Stimulated activated CD8-positive, alpha-beta memory T cell treated with anti-CD3 and anti-CD28 coated beads, Interleukin-7, amount 100 ng/mL, for 48 hours (primary cell): ENCODE results near the gene AVEN.
"Not testable (repeated sequence)": the region's sequence is repeated elsewhere in the genome, so short reads cannot be mapped to it uniquely, and the experiment has no call there.

Source experiments
- DNase-seq, 2 donors: peaks; one replicate each; pipeline ENCODE4 v3.0.0-alpha.2; 2020; ENCODE audit warnings: low read depth in 1 of 2; ENCODE audit errors: extremely low read depth in 1 of 2

Gene AVEN

DNA sequence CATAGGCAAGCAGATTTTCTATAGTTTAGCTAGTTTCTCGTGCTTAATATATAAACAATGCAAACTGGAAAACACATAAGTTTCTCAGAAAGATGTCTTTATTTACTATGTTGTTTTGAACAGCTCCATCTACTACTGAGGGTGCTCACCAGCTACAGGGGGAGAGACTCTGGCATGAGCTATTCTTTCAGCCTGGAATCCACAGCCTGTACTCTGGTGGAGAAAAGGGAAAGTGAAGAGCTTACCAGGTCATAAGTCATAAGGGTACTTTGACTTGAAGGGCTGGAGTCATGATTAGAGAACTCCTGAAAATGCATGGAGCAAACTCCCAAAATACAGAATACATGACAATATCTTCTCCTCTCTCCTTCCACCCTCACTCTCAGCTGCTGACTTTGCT is 4.4 kb upstream of the AVEN start:
- DNase-seq = no peak

DNA sequence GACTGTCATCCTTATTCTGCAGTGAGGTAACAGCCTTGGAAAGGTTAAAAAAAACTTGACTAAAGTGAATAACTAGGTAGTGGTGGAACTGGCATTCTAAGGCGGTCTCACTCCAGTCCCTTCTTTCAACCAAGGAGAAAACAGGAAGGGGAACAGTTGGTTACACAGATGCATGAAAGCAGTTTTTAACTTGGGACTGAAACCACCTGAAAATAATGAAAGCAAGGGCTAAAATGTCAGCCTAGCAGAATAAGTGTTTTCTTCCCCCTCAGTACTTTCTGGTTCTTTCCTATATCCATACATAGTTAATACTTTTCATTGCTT is 748 bp upstream of the AVEN start:
- no peak for DNase-seq

- peak; percentile 39 to 60 for DNase-seq
Observed at GRCh38 chr15:34038023-34038870, 757 bp downstream of the AVEN start.

DNA sequence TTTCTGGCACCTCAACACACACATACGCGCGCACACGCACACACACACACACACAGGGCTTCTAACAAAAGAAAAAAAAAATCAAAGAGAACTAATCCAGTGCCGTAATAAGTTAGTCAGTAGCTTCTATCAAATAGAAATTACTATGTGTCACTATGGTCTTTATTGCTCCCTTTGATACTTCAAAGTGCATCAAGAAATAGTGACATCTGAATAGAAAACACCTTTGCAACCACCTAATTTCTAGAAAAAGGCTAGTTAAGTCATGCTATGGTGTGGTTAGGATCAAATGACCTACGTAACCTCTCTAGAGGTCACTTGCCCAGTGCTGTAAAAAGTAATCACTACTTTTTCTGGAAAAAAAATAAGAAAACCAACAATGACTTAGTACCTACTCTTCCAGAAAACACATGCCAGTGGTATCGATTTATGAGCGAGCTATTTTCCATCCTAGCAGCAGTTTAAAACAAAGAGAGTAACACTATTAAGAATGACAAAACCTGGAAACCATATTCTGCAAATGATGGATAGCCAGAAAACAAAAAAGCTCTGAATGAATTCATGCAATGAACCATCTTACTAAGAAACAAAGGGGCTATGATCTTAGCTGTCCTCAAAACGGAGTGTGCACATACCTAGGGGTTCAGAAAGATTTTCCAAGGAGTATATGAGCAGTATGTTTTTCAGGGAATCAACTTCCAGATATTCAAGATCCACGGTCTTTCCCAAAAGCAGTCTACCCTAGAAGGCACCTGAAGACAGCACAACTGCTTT is 6.8 kb downstream of the AVEN start:
- no peak for DNase-seq

DNA sequence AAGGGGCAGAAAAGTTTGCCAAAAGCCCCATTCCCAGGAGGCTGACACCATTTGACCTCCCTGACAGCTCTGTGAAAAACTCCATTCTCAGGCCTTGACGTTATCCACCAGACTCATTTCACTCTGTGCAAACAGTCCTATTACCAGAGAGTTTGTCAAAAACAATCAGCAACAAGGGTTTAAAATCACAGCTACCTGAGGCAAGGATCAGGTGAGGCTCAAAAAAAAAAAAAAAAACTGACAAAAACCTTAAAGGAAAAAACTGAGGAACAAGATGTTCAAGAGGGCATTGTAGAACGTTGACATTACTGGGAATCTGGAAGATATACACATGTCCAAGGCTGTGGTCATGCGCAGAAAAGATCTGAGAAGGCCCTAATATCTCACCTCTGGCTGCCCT is 11.4 kb downstream of the AVEN start:
- DNase-seq = no peak

DNA sequence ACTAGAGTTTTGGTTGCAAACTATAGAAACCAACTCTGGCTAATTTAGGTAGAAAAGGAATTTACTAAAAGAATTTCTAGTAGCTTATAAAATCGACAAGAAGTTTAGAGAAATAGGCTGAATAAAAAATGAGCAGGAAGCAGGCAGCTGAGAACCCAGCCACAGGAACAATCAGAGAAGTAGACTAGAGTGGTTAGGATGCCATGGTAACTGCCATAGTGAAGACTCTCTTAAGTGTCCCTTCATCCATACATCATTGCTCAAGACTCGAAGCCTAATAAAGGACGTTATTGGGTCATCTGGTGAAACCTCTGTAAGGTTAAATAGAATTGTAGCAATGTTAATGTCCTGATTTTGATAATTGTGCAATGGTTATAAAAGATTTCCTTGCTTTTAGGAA is 13.8 kb downstream of the AVEN start:
- no peak for DNase-seq

DNA sequence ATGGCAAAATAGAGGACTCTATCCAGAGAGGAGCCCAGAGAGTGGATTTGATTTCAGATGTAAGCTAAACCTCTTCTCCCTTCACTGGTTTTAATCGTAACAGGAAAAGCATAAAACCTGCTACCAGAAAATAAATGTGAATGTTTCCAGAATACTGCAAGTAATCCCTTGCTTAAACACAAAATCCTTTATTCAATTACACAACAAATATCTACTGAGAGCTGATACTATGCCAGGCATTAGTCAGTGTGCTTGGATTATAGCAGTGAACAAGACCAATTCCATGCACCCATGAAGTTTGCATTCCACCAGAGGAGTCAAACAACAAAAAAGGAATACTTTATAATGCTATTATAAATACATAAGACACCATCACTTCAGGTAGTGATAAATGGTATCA is 15.1 kb downstream of the AVEN start:
- no peak for DNase-seq

DNA sequence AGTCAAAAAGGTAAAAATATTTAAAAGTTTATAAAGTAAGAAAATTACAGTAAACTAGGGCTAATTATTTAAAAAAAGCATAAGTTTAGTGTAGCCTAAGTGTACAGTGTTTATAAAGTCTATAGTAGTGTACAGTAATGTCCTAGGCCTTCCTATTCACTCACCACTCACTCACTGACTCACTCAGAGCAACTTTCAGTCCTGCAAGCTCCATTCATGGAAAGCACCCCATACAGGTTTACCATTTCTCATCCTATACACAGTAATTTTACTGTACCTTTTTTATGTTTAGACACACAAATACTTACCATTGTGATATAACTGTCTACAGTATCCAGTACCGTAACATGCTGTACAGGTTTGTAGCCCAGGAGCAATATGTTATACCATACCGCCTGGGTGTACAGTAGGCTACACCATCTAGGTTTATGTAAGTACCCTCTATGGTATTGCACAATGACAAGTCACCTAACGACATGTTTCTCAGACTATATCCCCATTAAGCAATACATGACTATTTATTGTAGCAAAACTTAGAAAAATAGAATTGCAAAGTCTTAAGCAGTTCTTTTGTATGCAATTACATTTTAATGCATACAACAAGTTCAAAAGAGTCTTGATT is 19.5 kb downstream of the AVEN start:
- no peak for DNase-seq

- DNase-seq = not testable (repeated sequence)
Observed at GRCh38 chr15:34018738-34019137, 20.3 kb downstream of the AVEN start.

GRCh38 chr15:34018021-34018645 is 20.9 kb downstream of the AVEN start:
- DNase-seq = peak in 1 of 2 donors; percentile 43

- no peak for DNase-seq
Observed at GRCh38 chr15:34014556-34014955, 24.4 kb downstream of the AVEN start.

GRCh38 chr15:34013746-34014145 is 25.3 kb downstream of the AVEN start:
- no peak for DNase-seq

GRCh38 chr15:34012461-34013028 is 26.5 kb downstream of the AVEN start:
- no peak for DNase-seq

- no peak for DNase-seq
Observed at GRCh38 chr15:34011481-34011880, 27.5 kb downstream of the AVEN start.

DNA sequence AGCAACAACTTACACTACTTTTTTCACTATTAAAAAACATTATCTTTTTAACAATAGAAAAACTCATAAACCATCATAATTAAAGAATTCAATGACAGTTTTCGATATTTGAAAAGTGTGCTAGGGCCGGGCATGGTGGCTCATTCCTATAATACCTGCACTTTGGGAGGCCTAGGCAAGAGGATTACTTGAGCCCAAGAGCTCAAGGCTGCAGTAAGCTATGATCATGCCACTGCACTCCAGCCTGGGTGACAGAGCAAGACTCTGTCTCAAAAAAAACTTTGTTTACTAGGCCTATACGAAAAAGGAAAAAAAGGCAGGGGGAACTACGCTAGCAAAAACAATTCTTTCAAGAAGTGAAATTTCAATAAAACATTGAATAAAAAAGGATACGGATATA is 28.1 kb downstream of the AVEN start:
- no peak for DNase-seq

GRCh38 chr15:34009656-34010055 is 29.3 kb downstream of the AVEN start:
- DNase-seq = no peak

DNA sequence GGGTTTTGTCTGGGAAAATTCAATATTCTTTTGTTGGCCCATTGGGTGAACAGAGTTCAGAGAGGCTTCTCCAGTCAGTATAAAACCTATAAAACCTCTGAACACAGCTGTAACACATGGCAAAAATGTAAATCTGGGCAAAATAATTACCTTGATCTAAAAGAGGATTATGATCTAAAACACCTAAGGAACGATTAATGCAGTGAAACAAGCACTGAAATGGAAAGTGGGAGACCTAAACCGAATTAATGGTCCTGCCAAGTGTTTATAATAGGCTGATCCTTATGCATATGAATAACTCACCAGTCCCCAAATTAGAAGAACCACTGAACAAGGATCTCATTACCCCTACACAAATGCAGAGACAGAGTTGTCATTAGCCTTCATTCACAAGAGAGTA is 32.6 kb downstream of the AVEN start:
- DNase-seq = no peak

- no peak for DNase-seq
Observed at GRCh38 chr15:34001536-34001935, 37.5 kb downstream of the AVEN start.

DNA sequence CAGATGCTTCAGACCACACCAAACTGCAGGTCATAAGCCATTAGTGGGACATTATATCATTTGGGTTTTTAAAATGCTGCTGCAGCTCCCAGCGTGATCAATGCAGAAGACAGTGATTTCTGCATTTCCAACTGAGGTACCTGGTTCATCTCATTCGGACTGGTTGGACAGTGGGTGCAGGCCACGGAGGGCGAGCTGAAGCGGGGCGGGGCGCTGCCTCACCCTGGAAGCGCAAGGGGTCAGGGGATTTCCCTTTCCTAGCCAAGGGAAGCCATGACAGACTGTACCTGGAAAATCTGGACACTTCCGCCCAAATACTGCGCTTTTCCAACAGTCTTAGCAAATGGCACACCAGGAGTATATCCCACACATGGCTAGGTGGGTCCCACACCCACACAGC is 43.3 kb downstream of the AVEN start:
- not testable (repeated sequence) for DNase-seq

DNA sequence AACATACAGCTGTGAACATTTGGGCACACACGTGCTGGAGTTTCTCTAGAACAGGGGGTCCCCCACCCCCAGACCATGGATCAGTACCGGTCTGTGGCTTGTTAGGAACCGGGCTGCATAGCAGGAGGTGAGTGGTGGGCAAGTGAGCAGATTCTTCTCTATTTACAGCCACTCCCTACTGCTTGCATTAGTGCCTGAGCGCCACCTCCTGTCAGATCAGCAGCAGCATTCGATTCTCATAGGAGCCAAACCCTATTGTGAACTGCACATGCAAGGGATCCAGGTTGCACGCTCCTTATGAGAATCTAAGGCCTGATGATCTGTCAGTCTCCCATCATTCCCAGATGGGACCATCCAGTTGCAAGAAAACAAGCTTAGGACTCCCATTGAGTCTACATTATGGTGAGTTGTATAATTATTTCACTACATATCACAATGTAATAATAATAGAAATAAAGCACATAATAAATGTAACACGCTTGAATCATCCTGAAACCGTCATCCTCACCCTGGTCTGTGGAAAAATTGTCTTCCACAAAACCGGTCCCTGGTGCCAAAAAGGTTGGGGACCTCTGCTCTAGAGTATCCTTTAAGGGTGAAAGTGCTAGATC is 44.9 kb downstream of the AVEN start:
- DNase-seq = no peak

GRCh38 chr15:33988384-33988783 is 50.6 kb downstream of the AVEN start:
- no peak for DNase-seq
